Endothelial cell (in vitro differentiated cells): ENCODE measurements around the gene TMIGD1. TPM values are rescaled to one million over a fixed set of nuclear protein-coding genes. Genes with fewer than 3 reads are reported as not detected.

Source experiments
- DNase-seq: peaks from one replicate; pipeline ENCODE4 v3.0.0; 2021; ENCODE audit warnings: low spot score
- H3K27ac Mint-ChIP-seq: one replicate; pipeline ENCODE4 v1.8.0; 2021; ENCODE audit warnings: mixed read lengths, inconsistent platforms; ENCODE audit not compliant: unreplicated experiment
- H3K27me3 Mint-ChIP-seq: one replicate; pipeline ENCODE4 v1.8.0; 2021; ENCODE audit warnings: mild to moderate bottlenecking, moderate library complexity, mixed read lengths, inconsistent platforms; ENCODE audit not compliant: unreplicated experiment
- H3K36me3 Mint-ChIP-seq: one replicate; pipeline ENCODE4 v1.8.0; 2021; ENCODE audit warnings: mild to moderate bottlenecking, low read depth, mixed read lengths, inconsistent platforms; ENCODE audit not compliant: unreplicated experiment
- H3K4me1 Mint-ChIP-seq: one replicate; pipeline ENCODE4 v1.8.0; 2021; ENCODE audit warnings: mild to moderate bottlenecking, mixed read lengths, inconsistent platforms; ENCODE audit not compliant: unreplicated experiment
- H3K4me3 Mint-ChIP-seq: one replicate; pipeline ENCODE4 v1.8.0; 2021; ENCODE audit warnings: mild to moderate bottlenecking, mixed read lengths, inconsistent platforms; ENCODE audit not compliant: unreplicated experiment
- H3K9me3 Mint-ChIP-seq: one replicate; pipeline ENCODE4 v1.8.0; 2021; ENCODE audit warnings: mixed read lengths, inconsistent platforms; ENCODE audit not compliant: unreplicated experiment
- total RNA-seq: library from RNA; stranded (reverse); fragmentation: NEBNext Ultra II Directional; extraction: Animal tissue kit (Norgen Biotek cat#: 25700); gene quantifications from one replicate; pipeline ENCODE4 v1.2.1, GENCODE V29; 2021; ENCODE audit not compliant: unreplicated experiment
- TF ChIP-seq, protein P1 (sequence below): fragments of 200-600 bp; sonication (generic); IDR thresholded peaks from one replicate; pipeline ENCODE4 v1.5.0; 2021; ENCODE audit warnings: antibody characterized with exemption; ENCODE audit not compliant: unreplicated experiment

The TMIGD1 gene
- total RNA-seq, 1 donor from 2014 or later = not detected

DNA sequence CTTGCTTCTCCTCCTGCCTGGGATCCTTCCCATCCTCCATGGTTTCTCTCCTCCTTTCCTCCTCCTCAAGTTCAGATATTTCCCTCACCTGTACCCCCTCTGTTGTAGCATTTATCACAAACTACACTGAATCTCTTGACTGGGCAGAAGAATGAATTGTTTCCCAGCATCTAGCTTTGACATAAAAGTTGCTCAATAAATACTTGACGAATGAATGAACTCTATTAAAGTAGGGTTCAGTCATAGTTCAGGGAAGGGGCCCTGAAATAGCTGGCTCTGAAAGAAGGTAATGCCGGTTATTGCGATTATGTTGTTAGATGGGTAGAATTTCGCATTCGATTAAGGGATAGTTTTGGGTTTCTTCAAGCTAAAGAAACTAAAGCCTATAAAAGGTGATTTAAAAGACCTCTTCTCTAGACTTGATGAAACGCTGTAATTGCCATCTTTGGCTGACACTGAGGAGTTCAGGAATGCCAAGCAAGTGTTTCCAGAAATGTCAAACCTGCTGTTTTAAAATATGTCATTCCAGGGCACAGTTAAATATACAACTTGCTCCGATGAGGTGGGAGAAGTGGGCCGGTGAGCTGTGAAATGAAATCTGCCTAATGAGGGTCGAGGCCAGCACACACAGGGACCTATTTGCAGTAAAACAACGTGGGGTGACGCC, 43.9 kb upstream of the TMIGD1 start:
- Mint-ChIP-seq H3K27me3 (peaks cover 20% of the 10 kb centered on the region), H3K36me3 (peaks cover 7% of the 10 kb centered on the region), H3K27ac (peak overlapping the region; percentile 87), H3K9me3 (no peaks in the 10 kb centered on the region), H3K4me3 (peak overlapping the region; percentile 97), H3K4me1 (peaks cover 48% of the 10 kb centered on the region)
- TF ChIP-seq, protein P1, sequence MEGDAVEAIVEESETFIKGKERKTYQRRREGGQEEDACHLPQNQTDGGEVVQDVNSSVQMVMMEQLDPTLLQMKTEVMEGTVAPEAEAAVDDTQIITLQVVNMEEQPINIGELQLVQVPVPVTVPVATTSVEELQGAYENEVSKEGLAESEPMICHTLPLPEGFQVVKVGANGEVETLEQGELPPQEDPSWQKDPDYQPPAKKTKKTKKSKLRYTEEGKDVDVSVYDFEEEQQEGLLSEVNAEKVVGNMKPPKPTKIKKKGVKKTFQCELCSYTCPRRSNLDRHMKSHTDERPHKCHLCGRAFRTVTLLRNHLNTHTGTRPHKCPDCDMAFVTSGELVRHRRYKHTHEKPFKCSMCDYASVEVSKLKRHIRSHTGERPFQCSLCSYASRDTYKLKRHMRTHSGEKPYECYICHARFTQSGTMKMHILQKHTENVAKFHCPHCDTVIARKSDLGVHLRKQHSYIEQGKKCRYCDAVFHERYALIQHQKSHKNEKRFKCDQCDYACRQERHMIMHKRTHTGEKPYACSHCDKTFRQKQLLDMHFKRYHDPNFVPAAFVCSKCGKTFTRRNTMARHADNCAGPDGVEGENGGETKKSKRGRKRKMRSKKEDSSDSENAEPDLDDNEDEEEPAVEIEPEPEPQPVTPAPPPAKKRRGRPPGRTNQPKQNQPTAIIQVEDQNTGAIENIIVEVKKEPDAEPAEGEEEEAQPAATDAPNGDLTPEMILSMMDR = no peak
- no peak for DNase-seq

DNA sequence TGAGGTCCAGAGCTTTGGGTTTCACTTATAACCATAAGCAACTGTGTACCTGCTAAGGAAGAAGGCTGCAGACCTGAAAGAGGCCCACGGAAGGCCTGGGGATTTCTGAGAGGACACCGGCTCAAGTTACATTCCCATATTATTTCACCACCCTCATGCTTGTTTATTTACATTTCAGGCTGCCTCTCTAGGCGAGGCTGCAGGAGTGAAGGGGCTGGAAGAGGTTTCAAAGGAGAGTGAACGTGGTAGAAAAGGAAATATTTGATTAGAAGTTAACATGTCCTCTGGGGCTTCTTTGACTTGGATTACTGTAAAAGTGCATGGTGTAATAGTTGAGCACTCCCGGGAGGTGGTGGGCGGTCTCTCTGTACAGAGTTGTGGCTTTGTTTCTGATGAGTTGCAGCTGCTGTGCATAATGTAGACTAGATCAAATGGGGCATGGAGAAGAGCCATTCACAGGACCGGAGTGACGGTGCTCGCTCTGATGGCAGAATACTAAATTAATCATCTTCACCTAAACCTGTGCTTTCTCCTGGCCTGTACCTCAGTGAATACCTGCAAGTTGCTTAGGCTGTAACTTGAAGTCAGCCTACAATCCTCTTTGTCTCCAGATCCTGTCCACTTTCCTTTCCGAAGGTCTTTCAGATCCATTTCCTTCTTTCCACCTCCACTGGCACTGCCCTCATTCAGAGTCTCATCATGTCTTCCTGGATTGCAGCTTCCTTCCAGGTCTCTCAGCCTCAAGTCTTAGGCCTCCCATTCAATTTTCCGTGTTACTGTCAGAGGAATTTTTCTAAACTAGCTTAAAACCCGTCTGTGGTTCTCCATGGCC, 43.0 kb upstream of the TMIGD1 start:
- H3K36me3 Mint-ChIP-seq = peaks cover 7% of the 10 kb centered on the region
- peak overlapping the region; percentile 97 for H3K4me3 Mint-ChIP-seq
- H3K27ac Mint-ChIP-seq = no peak overlapping the region
- no peak for DNase-seq
- H3K27me3 Mint-ChIP-seq = peaks cover 20% of the 10 kb centered on the region
- peaks cover 43% of the 10 kb centered on the region for H3K4me1 Mint-ChIP-seq
- TF ChIP-seq, protein P1 = no peak
- no peaks in the 10 kb centered on the region for H3K9me3 Mint-ChIP-seq

DNA sequence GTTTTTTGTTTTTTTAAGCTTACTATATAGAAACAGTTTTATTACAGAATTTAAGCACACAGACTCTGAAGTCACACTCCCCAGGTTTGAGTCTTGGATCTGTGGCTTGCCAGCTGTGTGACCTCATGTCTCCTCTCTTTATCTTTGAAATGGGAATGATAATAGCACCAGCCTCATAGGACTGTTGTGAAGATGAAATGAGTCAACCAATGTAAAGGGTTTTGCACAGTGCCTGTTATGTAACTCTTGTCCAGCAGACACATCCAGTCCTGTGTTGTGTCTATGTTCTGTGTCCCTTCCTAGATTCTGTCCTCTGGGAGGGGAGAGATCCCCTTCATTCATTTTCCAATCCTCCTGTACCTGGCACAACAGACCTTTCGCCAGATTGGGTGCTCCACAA, 41.8 kb upstream of the TMIGD1 start:
- no peak for DNase-seq
- Mint-ChIP-seq H3K9me3 (no peaks in the 10 kb centered on the region), H3K27me3 (peaks cover 20% of the 10 kb centered on the region), H3K4me3 (no peak overlapping the region), H3K27ac (no peak overlapping the region), H3K36me3 (peaks cover 7% of the 10 kb centered on the region), H3K4me1 (peaks cover 37% of the 10 kb centered on the region)
- TF ChIP-seq, protein P1 = no peak

DNA sequence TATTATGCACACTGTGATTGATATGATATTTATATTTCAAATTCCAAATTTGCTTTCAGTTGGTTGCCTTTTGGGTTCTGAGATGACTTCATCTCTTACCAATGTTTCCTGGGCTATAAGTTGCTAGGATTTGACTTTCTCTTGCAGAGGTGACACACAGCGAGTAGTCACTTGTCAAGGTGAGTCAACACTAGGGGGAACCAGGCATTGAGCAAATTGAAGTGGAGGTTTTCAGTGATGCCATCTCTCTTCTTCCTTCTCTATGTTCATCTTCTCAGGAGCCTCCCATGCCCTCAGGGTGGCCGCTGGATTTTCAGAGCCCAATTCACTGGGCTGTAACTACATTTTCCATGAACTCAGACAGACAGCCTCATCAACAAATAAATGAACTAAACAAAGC, 38.9 kb upstream of the TMIGD1 start:
- no peak for DNase-seq
- Mint-ChIP-seq H3K36me3 (no peaks in the 10 kb centered on the region), H3K9me3 (no peaks in the 10 kb centered on the region), H3K27me3 (peaks cover 9% of the 10 kb centered on the region), H3K4me1 (peaks cover 38% of the 10 kb centered on the region), H3K27ac (no peak overlapping the region), H3K4me3 (no peak overlapping the region)
- TF ChIP-seq, protein P1 = no peak

DNA sequence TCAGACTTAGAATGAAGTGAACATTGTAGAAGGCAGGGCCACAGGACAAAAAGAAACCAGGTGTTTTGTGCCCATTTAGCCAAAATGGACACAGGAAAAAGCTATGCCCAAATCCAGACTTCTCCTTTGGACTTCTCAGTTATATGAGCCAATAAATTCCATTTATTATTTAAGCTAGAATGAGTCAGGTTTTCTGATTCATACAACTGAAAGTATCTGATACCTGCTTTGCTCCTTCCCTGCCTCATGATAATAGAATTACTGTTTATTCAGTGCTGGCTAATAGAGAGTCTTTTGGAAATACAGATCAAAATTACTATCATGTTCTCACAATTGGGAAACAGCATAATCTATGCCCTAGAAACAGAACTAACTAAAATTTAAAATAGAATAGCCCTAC, 36.1 kb upstream of the TMIGD1 start:
- H3K36me3 Mint-ChIP-seq = no peaks in the 10 kb centered on the region
- no peaks in the 10 kb centered on the region for H3K9me3 Mint-ChIP-seq
- DNase-seq = no peak
- H3K27ac Mint-ChIP-seq = no peak overlapping the region
- H3K4me1 Mint-ChIP-seq = peaks cover 19% of the 10 kb centered on the region
- H3K27me3 Mint-ChIP-seq = peaks cover 4% of the 10 kb centered on the region
- TF ChIP-seq, protein P1 = no peak
- no peak overlapping the region for H3K4me3 Mint-ChIP-seq
